Lung microvascular endothelial cell (primary cell): ENCODE measurements around the gene SLCO1A2. TPM values are rescaled to one million over a fixed set of nuclear protein-coding genes. Genes with fewer than 3 reads are reported as not detected.
A peak's percentile ranks its signal among the peaks of the same experiment; 100 is the strongest.
"Not testable (repeated sequence)": the region's sequence is repeated elsewhere in the genome, so short reads cannot be mapped to it uniquely, and the experiment has no call there.

Experiments
- DNase-seq, 2 donors: peaks; one replicate each; pipeline versions ENCODE4 v3.0.0 to v3.0.0-alpha.2; 2010; ENCODE audit warnings: low read depth in 2 of 2
- total RNA-seq: library from RNA; depleted of rRNA; stranded (reverse); fragments of >200 nt; gene quantifications from 2 replicates; pipeline ENCODE4 v1.2.1, GENCODE V29; 2014

Gene SLCO1A2, protein sequence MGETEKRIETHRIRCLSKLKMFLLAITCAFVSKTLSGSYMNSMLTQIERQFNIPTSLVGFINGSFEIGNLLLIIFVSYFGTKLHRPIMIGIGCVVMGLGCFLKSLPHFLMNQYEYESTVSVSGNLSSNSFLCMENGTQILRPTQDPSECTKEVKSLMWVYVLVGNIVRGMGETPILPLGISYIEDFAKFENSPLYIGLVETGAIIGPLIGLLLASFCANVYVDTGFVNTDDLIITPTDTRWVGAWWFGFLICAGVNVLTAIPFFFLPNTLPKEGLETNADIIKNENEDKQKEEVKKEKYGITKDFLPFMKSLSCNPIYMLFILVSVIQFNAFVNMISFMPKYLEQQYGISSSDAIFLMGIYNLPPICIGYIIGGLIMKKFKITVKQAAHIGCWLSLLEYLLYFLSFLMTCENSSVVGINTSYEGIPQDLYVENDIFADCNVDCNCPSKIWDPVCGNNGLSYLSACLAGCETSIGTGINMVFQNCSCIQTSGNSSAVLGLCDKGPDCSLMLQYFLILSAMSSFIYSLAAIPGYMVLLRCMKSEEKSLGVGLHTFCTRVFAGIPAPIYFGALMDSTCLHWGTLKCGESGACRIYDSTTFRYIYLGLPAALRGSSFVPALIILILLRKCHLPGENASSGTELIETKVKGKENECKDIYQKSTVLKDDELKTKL
- not detected in 2 replicates for total RNA-seq

GRCh38 chr12:21334771-21335325 lies at the start of gene SLCO1A2:
SLCO1A2 (minus strand) TSS chr12:21334917; CDS start chr12:21334647, 270 bp downstream.
- no peak for DNase-seq

DNA sequence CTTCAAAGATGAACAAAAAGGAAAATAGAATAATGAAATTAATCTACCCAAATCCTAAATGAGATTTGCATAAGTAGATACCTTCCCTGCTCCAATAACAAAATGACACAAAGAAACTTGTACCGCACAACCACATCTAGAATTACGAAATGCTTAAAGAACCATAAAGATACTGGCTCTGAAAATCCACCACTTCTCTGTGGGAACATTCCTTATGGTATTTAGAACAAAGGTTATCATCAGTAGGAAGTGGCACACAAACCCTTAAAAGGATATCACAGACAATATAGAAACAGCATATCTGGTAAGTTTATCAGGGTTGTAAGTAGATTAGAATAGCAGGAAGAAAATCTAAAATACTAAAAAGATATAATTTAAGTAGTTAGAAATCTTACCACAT lies 49.5 kb upstream of the SLCO1A2 start:
- DNase-seq: no peak

GRCh38 chr12:21381320-21381719 lies 46.6 kb upstream of the SLCO1A2 start:
- not testable (repeated sequence) for DNase-seq

GRCh38 chr12:21379218-21379617 lies 44.5 kb upstream of the SLCO1A2 start:
- no peak for DNase-seq

GRCh38 chr12:21372602-21373001 lies 37.9 kb upstream of the SLCO1A2 start, which contains the start of gene IAPP:
IAPP (plus strand) TSS chr12:21372902; CDS start chr12:21373352, 450 bp downstream.
- no peak for DNase-seq

- no peak for DNase-seq
Measured at GRCh38 chr12:21370845-21371449, 36.2 kb upstream of the SLCO1A2 start.

- peak in 1 of 2 donors; percentile 11 for DNase-seq
Measured at GRCh38 chr12:21369141-21369980, 34.6 kb upstream of the SLCO1A2 start.

- DNase-seq: not testable (repeated sequence)
Measured at GRCh38 chr12:21360632-21361031, 25.9 kb upstream of the SLCO1A2 start.

DNA sequence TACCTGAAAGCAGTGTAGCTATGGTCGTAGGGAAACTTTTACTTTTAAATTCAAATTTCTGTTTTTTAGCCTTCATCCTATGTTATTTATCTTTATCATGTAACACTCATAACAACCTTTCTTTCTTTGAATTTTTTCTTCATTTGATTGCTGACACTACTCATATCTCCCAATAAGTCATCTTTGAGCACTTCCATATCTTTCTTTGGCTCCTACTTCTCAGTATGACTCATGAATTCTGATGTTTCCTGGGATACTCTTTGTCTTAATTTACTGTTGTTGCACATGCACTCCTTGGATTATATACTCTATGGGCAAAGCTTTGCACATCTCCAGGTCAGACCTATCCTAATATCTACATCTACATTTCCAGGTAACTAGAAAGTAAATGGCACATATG lies 19.9 kb upstream of the SLCO1A2 start:
- DNase-seq: no peak

DNA sequence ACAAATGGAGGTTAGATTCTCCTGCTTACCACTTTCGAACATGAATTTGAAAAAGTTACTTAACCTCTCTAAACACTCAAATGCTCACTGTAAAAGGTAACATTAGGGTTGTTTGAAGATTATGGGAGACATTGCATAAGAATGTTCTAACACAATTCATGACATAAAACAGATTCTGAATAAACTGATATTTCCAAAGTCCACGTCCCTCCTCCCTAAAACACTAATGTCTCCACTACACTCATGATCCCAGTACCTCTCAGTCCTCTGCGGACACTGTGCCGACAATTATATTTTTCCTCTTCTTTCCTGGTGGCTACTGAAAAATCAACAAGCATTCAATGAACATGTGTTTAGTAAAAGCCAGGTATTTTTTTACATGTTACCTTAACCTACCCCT lies 19.2 kb upstream of the SLCO1A2 start:
- DNase-seq: no peak

DNA sequence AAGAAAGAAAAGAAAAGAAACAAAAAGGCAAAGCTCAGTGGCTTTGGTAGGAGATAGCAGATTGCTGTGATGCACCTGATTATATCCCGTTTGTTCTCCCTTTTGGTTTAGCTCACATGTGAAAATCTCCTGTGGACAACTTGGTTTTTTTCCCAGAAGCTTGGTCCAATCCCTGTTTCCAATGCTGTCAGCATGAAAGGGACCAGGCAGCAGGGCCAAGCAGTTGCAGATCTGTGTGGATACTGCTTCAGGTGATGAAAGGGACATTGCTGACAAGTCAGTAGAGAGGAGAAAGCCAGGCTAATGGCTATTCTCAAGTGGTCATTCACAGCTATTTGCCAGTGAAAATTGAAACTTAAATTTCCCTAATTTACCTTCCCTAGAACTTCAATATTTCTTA lies 18.8 kb upstream of the SLCO1A2 start:
- no peak for DNase-seq

- no peak for DNase-seq
Measured at GRCh38 chr12:21350975-21351374, 16.3 kb upstream of the SLCO1A2 start.

GRCh38 chr12:21346542-21347205 lies 12.0 kb upstream of the SLCO1A2 start:
- no peak for DNase-seq

- DNase-seq: no peak
Measured at GRCh38 chr12:21343636-21344035, 8.9 kb upstream of the SLCO1A2 start.

GRCh38 chr12:21341769-21342168 lies 7.1 kb upstream of the SLCO1A2 start:
- no peak for DNase-seq

- DNase-seq: no peak
Measured at GRCh38 chr12:21340403-21340802, 5.7 kb upstream of the SLCO1A2 start.

GRCh38 chr12:21339921-21340320 lies 5.2 kb upstream of the SLCO1A2 start:
- no peak for DNase-seq

- DNase-seq: no peak
Measured at GRCh38 chr12:21337959-21338744, 3.4 kb upstream of the SLCO1A2 start.

- DNase-seq: no peak
Measured at GRCh38 chr12:21337453-21337852, 2.7 kb upstream of the SLCO1A2 start.

GRCh38 chr12:21336656-21337055 lies 1.9 kb upstream of the SLCO1A2 start:
- DNase-seq: no peak
